Immature natural killer cell (primary cell): Measurements from ENCODE around the gene ZNF683. TPM values are rescaled to one million over a fixed set of nuclear protein-coding genes. Genes with fewer than 3 reads are reported as not detected.
A peak's percentile ranks its signal among the peaks of the same experiment; 100 is the strongest.

Source experiments
- DNase-seq, 3 donors: peaks; one replicate each; pipeline ENCODE4 v3.0.0; 2022; ENCODE audit warnings: mixed read lengths in 1 of 3
- H3K27ac Mint-ChIP-seq, 6 donors: one replicate each; pipeline ENCODE4 v1.8.0; 2020; ENCODE audit warnings: mixed read lengths in 6 of 6, mild to moderate bottlenecking in 5 of 6, inconsistent platforms in 4 of 6, moderate library complexity in 3 of 6
- H3K27me3 Mint-ChIP-seq, 3 donors: one replicate each; pipeline ENCODE4 v1.8.0; 2020 to 2021; ENCODE audit warnings: low read depth in 3 of 3, mild to moderate bottlenecking in 3 of 3, mixed read lengths in 3 of 3, moderate library complexity in 3 of 3, inconsistent platforms in 1 of 3
- H3K36me3 Mint-ChIP-seq, 3 donors: one replicate each; pipeline ENCODE4 v1.8.0; 2020; ENCODE audit warnings: mixed read lengths in 3 of 3, inconsistent platforms in 2 of 3, mild to moderate bottlenecking in 2 of 3
- H3K4me1 Mint-ChIP-seq, 2 donors: one replicate each; pipeline ENCODE4 v1.8.0; 2020; ENCODE audit warnings: inconsistent platforms in 2 of 2, mild to moderate bottlenecking in 2 of 2, mixed read lengths in 2 of 2, moderate library complexity in 1 of 2
- H3K4me3 Mint-ChIP-seq, 5 donors: one replicate each; pipeline ENCODE4 v1.8.0; 2020; ENCODE audit warnings: mild to moderate bottlenecking in 5 of 5, mixed read lengths in 5 of 5, inconsistent platforms in 3 of 5, moderate library complexity in 3 of 5
- H3K9me3 Mint-ChIP-seq, 6 donors: one replicate each; pipeline ENCODE4 v1.8.0; 2020; ENCODE audit warnings: mild to moderate bottlenecking in 6 of 6, mixed read lengths in 6 of 6, inconsistent platforms in 4 of 6, moderate library complexity in 3 of 6
- polyA plus RNA-seq, 3 donors: library from polyadenylated mRNA; unstranded; fragments of 300-500 nt; fragmentation: Illumina TruSeq; gene quantifications; one replicate each; pipeline ENCODE4 v1.2.3, GENCODE V29; 2021

The ZNF683 gene
- polyA plus RNA-seq, 3 donors from 2014 or later, result 4.1 to 61.3 (median 24.2) TPM

- peaks cover 0 to 5% (median 0%) of the 10 kb centered on the region in 3 donors for H3K36me3 Mint-ChIP-seq
- peaks cover 5 to 6% of the 10 kb centered on the region in 2 donors for H3K4me1 Mint-ChIP-seq
- DNase-seq, result no peak
- H3K27me3 Mint-ChIP-seq, result peaks cover 7 to 16% (median 12%) of the 10 kb centered on the region in 3 donors
- no peak overlapping the region for H3K27ac Mint-ChIP-seq
- no peak overlapping the region for H3K4me3 Mint-ChIP-seq
- H3K9me3 Mint-ChIP-seq, result no peaks in the 10 kb centered on the region
Measured at GRCh38 chr1:26350701-26351589, 21.6 kb downstream of the ZNF683 start.

- no peaks in the 10 kb centered on the region for H3K9me3 Mint-ChIP-seq
- no peak overlapping the region for H3K27ac Mint-ChIP-seq
- H3K4me1 Mint-ChIP-seq, result no peaks in the 10 kb centered on the region
- H3K27me3 Mint-ChIP-seq, result peaks cover 7 to 16% (median 9%) of the 10 kb centered on the region in 3 donors
- no peak for DNase-seq
- peaks cover 0 to 5% (median 0%) of the 10 kb centered on the region in 3 donors for H3K36me3 Mint-ChIP-seq
- no peak overlapping the region for H3K4me3 Mint-ChIP-seq
Measured at GRCh38 chr1:26350343-26350700, 22.2 kb downstream of the ZNF683 start.

- Mint-ChIP-seq H3K27ac (no peak overlapping the region), H3K4me1 (no peaks in the 10 kb centered on the region), H3K9me3 (no peaks in the 10 kb centered on the region), H3K4me3 (no peak overlapping the region), H3K36me3 (peaks cover 0 to 5% (median 0%) of the 10 kb centered on the region in 3 donors), H3K27me3 (peaks cover 7 to 16% (median 9%) of the 10 kb centered on the region in 3 donors)
- DNase-seq, result no peak
Measured at GRCh38 chr1:26349877-26350244, 22.7 kb downstream of the ZNF683 start.

GRCh38 chr1:26349188-26349876, 23.2 kb downstream of the ZNF683 start:
- H3K27me3 Mint-ChIP-seq, result peaks cover 5 to 16% (median 9%) of the 10 kb centered on the region in 3 donors
- H3K36me3 Mint-ChIP-seq, result peaks cover 0 to 5% (median 0%) of the 10 kb centered on the region in 3 donors
- no peak for DNase-seq
- no peak overlapping the region for H3K4me3 Mint-ChIP-seq
- H3K27ac Mint-ChIP-seq, result no peak overlapping the region
- H3K9me3 Mint-ChIP-seq, result no peaks in the 10 kb centered on the region
- H3K4me1 Mint-ChIP-seq, result no peaks in the 10 kb centered on the region

GRCh38 chr1:26346274-26347033, 26.1 kb downstream of the ZNF683 start:
- no peak overlapping the region for H3K4me3 Mint-ChIP-seq
- peaks cover 0 to 3% (median 0%) of the 10 kb centered on the region in 3 donors for H3K36me3 Mint-ChIP-seq

GRCh38 chr1:26345718-26346117, 26.8 kb downstream of the ZNF683 start:
- H3K27ac Mint-ChIP-seq, result no peak overlapping the region

More at GRCh38 chr1:26346274-26347033, 26.1 kb downstream of the ZNF683 start:
- Mint-ChIP-seq H3K27me3 (peaks cover 5 to 11% (median 11%) of the 10 kb centered on the region in 3 donors), H3K9me3 (no peaks in the 10 kb centered on the region), H3K4me1 (no peaks in the 10 kb centered on the region), H3K27ac (no peak overlapping the region)
- no peak for DNase-seq

GRCh38 chr1:26344147-26344920, 28.2 kb downstream of the ZNF683 start:
- Mint-ChIP-seq H3K9me3 (no peaks in the 10 kb centered on the region), H3K27me3 (peaks cover 2 to 11% (median 5%) of the 10 kb centered on the region in 3 donors), H3K4me3 (no peak overlapping the region), H3K36me3 (no peaks in the 10 kb centered on the region), H3K27ac (no peak overlapping the region), H3K4me1 (no peaks in the 10 kb centered on the region)
- DNase-seq, result no peak

More at GRCh38 chr1:26345718-26346117, 26.8 kb downstream of the ZNF683 start:
- Mint-ChIP-seq H3K4me1 (no peaks in the 10 kb centered on the region), H3K9me3 (no peaks in the 10 kb centered on the region), H3K27me3 (peaks cover 2 to 11% (median 9%) of the 10 kb centered on the region in 3 donors), H3K4me3 (no peak overlapping the region), H3K36me3 (no peaks in the 10 kb centered on the region)
- DNase-seq, result no peak

GRCh38 chr1:26340047-26340481, 32.5 kb downstream of the ZNF683 start:
- Mint-ChIP-seq H3K4me3 (no peak overlapping the region), H3K9me3 (no peaks in the 10 kb centered on the region), H3K4me1 (peaks cover 12% of the 10 kb centered on the region in 2 donors), H3K27ac (no peak overlapping the region), H3K36me3 (no peaks in the 10 kb centered on the region), H3K27me3 (peaks cover 0 to 7% (median 3%) of the 10 kb centered on the region in 3 donors)
- DNase-seq, result no peak

GRCh38 chr1:26338670-26339069, 33.9 kb downstream of the ZNF683 start:
- DNase-seq, result no peak

GRCh38 chr1:26337625-26338024, 34.9 kb downstream of the ZNF683 start:
- no peak for DNase-seq
- H3K4me1 Mint-ChIP-seq, result peaks cover 12 to 16% of the 10 kb centered on the region in 2 donors
- no peaks in the 10 kb centered on the region for H3K36me3 Mint-ChIP-seq
- peak overlapping the region in 2 of 5 donors; percentile 9 to 35 for H3K4me3 Mint-ChIP-seq
- no peaks in the 10 kb centered on the region for H3K9me3 Mint-ChIP-seq
- no peak overlapping the region for H3K27ac Mint-ChIP-seq
- peaks cover 0 to 7% (median 3%) of the 10 kb centered on the region in 3 donors for H3K27me3 Mint-ChIP-seq

More at GRCh38 chr1:26338670-26339069, 33.9 kb downstream of the ZNF683 start:
- Mint-ChIP-seq H3K4me3 (peak overlapping the region in 1 of 5 donors; percentile 47), H3K9me3 (no peaks in the 10 kb centered on the region), H3K36me3 (no peaks in the 10 kb centered on the region), H3K4me1 (peaks cover 12 to 16% of the 10 kb centered on the region in 2 donors), H3K27me3 (peaks cover 0 to 7% (median 3%) of the 10 kb centered on the region in 3 donors), H3K27ac (peak overlapping the region in 1 of 6 donors; percentile 25)

GRCh38 chr1:26337206-26337535, 35.4 kb downstream of the ZNF683 start:
- H3K27ac Mint-ChIP-seq, result no peak overlapping the region
- no peaks in the 10 kb centered on the region for H3K36me3 Mint-ChIP-seq
- H3K9me3 Mint-ChIP-seq, result no peaks in the 10 kb centered on the region
- no peak for DNase-seq
- H3K4me3 Mint-ChIP-seq, result peak overlapping the region; percentile 38 to 68 (median 53)
- H3K27me3 Mint-ChIP-seq, result peaks cover 0 to 7% (median 3%) of the 10 kb centered on the region in 3 donors
- peaks cover 12 to 16% of the 10 kb centered on the region in 2 donors for H3K4me1 Mint-ChIP-seq

- peaks cover 0 to 4% (median 0%) of the 10 kb centered on the region in 3 donors for H3K27me3 Mint-ChIP-seq
- peak; percentile 53 to 65 (median 64) for DNase-seq
- peak overlapping the region in 1 of 6 donors; percentile 55 for H3K27ac Mint-ChIP-seq
- no peaks in the 10 kb centered on the region for H3K9me3 Mint-ChIP-seq
- peak overlapping the region; percentile 89 to 92 (median 89) for H3K4me3 Mint-ChIP-seq
- H3K36me3 Mint-ChIP-seq, result no peaks in the 10 kb centered on the region
- peaks cover 12 to 16% of the 10 kb centered on the region in 2 donors for H3K4me1 Mint-ChIP-seq
Measured at GRCh38 chr1:26336477-26337205, 35.9 kb downstream of the ZNF683 start.
